LNCaP clone FGC (cell line): Measurements from ENCODE around the gene MTCH1.

ENCODE experiments used
- DNase-seq: peaks from one replicate; pipeline ENCODE4 v3.0.0-alpha.2; 2011; ENCODE audit warnings: low read depth
- H3K4me3 ChIP-seq: 2 replicates; pipeline ENCODE4 v1.5.1; 2011; ENCODE audit warnings: mild to moderate bottlenecking, low read depth, low read length, control low read depth
- CTCF ChIP-seq: IDR thresholded peaks from 2 replicates; pipeline ENCODE4 v1.5.1; 2012; ENCODE audit warnings: mild to moderate bottlenecking; ENCODE audit not compliant: control insufficient read depth, insufficient read depth; ENCODE audit errors: extremely low read depth

MTCH1 gene

GRCh38 chr6:36978421-36979346, 7.3 kb downstream of the MTCH1 start:
- TF ChIP-seq CTCF = no peak
- no peak overlapping the region for H3K4me3 ChIP-seq
- DNase-seq = no peak

GRCh38 chr6:36977470-36977941, 8.5 kb downstream of the MTCH1 start:
- DNase-seq = no peak
- TF ChIP-seq CTCF = 0 out of 2 replicates have a peak, but pooled peaks have one; percentile 23
- no peak overlapping the region for H3K4me3 ChIP-seq

GRCh38 chr6:36976931-36977330, 9.1 kb downstream of the MTCH1 start:
- no peak for DNase-seq
- no peak for TF ChIP-seq CTCF
- no peak overlapping the region for H3K4me3 ChIP-seq

- no peak for DNase-seq
- no peak for TF ChIP-seq CTCF
- H3K4me3 ChIP-seq = no peak overlapping the region
Observed at GRCh38 chr6:36976509-36976908, 9.5 kb downstream of the MTCH1 start.

- no peak for DNase-seq
- no peak for TF ChIP-seq CTCF
- H3K4me3 ChIP-seq = no peak overlapping the region
Observed at GRCh38 chr6:36976007-36976264, 10.1 kb downstream of the MTCH1 start.

- TF ChIP-seq CTCF = no peak
- no peak overlapping the region for H3K4me3 ChIP-seq
- DNase-seq = no peak
Observed at GRCh38 chr6:36975231-36976006, 10.6 kb downstream of the MTCH1 start.
